HL-60 (cell line): ENCODE measurements around the gene CD300LF.

ENCODE experiments used
- GABPA ChIP-seq: IDR thresholded peaks from 2 replicates; pipeline ENCODE4 v1.6.1; 2012; ENCODE audit warnings: low read depth
- POLR2AphosphoS5 ChIP-seq: IDR thresholded peaks from 2 replicates; pipeline ENCODE4 v1.6.1; 2012; ENCODE audit warnings: low read depth
- TF ChIP-seq, protein P1 (sequence below): IDR thresholded peaks from one replicate; pipeline ENCODE4 v1.5.1; 2011; ENCODE audit warnings: low read length, control low read depth, inconsistent platforms; ENCODE audit not compliant: insufficient read depth
- TF ChIP-seq, protein P2 (sequence below): IDR thresholded peaks from 2 replicates; pipeline ENCODE4 v1.6.1; 2012; ENCODE audit warnings: low read depth; ENCODE audit not compliant: insufficient replicate concordance

DNA sequence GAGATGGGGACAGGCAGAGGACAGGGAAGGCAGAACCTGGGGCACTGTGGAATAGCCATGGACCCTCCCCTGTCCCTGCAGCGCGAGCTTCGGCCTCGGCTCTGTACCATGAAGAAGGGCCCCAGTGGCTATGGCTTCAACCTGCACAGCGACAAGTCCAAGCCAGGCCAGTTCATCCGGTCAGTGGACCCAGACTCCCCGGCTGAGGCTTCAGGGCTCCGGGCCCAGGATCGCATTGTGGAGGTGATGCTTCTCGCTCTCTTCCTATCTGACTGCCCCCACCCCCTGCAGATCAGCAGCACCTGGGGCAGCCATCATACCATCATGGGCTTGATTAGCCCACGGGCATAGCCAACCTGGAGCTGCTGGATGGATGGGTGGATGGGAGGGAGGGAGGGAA, 49.2 kb upstream of the CD300LF start:
- TF ChIP-seq, protein P1, sequence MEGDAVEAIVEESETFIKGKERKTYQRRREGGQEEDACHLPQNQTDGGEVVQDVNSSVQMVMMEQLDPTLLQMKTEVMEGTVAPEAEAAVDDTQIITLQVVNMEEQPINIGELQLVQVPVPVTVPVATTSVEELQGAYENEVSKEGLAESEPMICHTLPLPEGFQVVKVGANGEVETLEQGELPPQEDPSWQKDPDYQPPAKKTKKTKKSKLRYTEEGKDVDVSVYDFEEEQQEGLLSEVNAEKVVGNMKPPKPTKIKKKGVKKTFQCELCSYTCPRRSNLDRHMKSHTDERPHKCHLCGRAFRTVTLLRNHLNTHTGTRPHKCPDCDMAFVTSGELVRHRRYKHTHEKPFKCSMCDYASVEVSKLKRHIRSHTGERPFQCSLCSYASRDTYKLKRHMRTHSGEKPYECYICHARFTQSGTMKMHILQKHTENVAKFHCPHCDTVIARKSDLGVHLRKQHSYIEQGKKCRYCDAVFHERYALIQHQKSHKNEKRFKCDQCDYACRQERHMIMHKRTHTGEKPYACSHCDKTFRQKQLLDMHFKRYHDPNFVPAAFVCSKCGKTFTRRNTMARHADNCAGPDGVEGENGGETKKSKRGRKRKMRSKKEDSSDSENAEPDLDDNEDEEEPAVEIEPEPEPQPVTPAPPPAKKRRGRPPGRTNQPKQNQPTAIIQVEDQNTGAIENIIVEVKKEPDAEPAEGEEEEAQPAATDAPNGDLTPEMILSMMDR: no peak
- no peak for TF ChIP-seq GABPA
- TF ChIP-seq, protein P2, sequence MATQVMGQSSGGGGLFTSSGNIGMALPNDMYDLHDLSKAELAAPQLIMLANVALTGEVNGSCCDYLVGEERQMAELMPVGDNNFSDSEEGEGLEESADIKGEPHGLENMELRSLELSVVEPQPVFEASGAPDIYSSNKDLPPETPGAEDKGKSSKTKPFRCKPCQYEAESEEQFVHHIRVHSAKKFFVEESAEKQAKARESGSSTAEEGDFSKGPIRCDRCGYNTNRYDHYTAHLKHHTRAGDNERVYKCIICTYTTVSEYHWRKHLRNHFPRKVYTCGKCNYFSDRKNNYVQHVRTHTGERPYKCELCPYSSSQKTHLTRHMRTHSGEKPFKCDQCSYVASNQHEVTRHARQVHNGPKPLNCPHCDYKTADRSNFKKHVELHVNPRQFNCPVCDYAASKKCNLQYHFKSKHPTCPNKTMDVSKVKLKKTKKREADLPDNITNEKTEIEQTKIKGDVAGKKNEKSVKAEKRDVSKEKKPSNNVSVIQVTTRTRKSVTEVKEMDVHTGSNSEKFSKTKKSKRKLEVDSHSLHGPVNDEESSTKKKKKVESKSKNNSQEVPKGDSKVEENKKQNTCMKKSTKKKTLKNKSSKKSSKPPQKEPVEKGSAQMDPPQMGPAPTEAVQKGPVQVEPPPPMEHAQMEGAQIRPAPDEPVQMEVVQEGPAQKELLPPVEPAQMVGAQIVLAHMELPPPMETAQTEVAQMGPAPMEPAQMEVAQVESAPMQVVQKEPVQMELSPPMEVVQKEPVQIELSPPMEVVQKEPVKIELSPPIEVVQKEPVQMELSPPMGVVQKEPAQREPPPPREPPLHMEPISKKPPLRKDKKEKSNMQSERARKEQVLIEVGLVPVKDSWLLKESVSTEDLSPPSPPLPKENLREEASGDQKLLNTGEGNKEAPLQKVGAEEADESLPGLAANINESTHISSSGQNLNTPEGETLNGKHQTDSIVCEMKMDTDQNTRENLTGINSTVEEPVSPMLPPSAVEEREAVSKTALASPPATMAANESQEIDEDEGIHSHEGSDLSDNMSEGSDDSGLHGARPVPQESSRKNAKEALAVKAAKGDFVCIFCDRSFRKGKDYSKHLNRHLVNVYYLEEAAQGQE: no peak
- TF ChIP-seq POLR2AphosphoS5: no peak
